ENCODE results near the gene GAPVD1. TPM values are rescaled to one million over a fixed set of nuclear protein-coding genes. Genes with fewer than 3 reads are reported as not detected.

The GAPVD1 gene
- total RNA-seq, 1 donor from 2014 or later, result 54.8 TPM

GRCh38 chr9:125338929-125339328, 77.3 kb downstream of the GAPVD1 start:
- Histone ChIP-seq H3K36me3 (peaks cover 0 to 49% of the 10 kb centered on the region in 2 donors), H3K27me3 (no peaks in the 10 kb centered on the region), H3K9me3 (no peaks in the 10 kb centered on the region), H3K4me3 (no peak overlapping the region), H3K27ac (no peak overlapping the region), H3K4me1 (peaks cover 9% of the 10 kb centered on the region)
- no peak for TF ChIP-seq POLR2A (IDR thresholded peaks at IDR 0.05)
- no peak for TF ChIP-seq POLR2AphosphoS5 (IDR thresholded peaks at IDR 0.05; ENCODE audit: insufficient read depth in 1 of 2, low read depth in 1 of 2)
- no peak for TF ChIP-seq CTCF (IDR thresholded peaks at IDR 0.05)
- intact Hi-C loops (cut with DNase I), result no loop called here
- DNase-seq (ENCODE audit: extremely low spot score in 2 of 2), result no peak

- no peak overlapping the region for H3K27ac ChIP-seq
- intact Hi-C loops (cut with DNase I), result no loop called here
- H3K4me3 ChIP-seq, result no peak overlapping the region
- TF ChIP-seq CTCF (IDR thresholded peaks at IDR 0.05) (no peak), POLR2AphosphoS5 (IDR thresholded peaks at IDR 0.05; ENCODE audit: insufficient read depth in 1 of 2, low read depth in 1 of 2) (no peak), POLR2A (IDR thresholded peaks at IDR 0.05) (no peak)
- H3K36me3 ChIP-seq, result peaks cover 0 to 39% of the 10 kb centered on the region in 2 donors
- no peaks in the 10 kb centered on the region for H3K9me3 ChIP-seq
- H3K4me1 ChIP-seq, result peaks cover 11% of the 10 kb centered on the region
- no peak for DNase-seq (ENCODE audit: extremely low spot score in 2 of 2)
- H3K27me3 ChIP-seq, result no peaks in the 10 kb centered on the region
Observed at GRCh38 chr9:125341566-125341965, 79.9 kb downstream of the GAPVD1 start.

GRCh38 chr9:125343518-125344275, 82.1 kb downstream of the GAPVD1 start:
- Histone ChIP-seq H3K36me3 (peaks cover 0 to 30% of the 10 kb centered on the region in 2 donors), H3K27ac (no peak overlapping the region), H3K4me3 (no peak overlapping the region), H3K9me3 (no peaks in the 10 kb centered on the region), H3K4me1 (peaks cover 11% of the 10 kb centered on the region), H3K27me3 (no peaks in the 10 kb centered on the region)
- TF ChIP-seq POLR2A (IDR thresholded peaks at IDR 0.05), result no peak
- peak in 1 of 2 donors; percentile 60 for TF ChIP-seq POLR2AphosphoS5 (IDR thresholded peaks at IDR 0.05; ENCODE audit: insufficient read depth in 1 of 2, low read depth in 1 of 2)
- no peak for DNase-seq (ENCODE audit: extremely low spot score in 2 of 2)
- intact Hi-C loops (cut with DNase I), result no loop called here

GRCh38 chr9:125346080-125346732, 84.6 kb downstream of the GAPVD1 start:
- TF ChIP-seq POLR2AphosphoS5 (IDR thresholded peaks at IDR 0.05; ENCODE audit: insufficient read depth in 1 of 2, low read depth in 1 of 2) (no peak), CTCF (IDR thresholded peaks at IDR 0.05) (no peak), POLR2A (IDR thresholded peaks at IDR 0.05) (no peak)
- no peaks in the 10 kb centered on the region for H3K9me3 ChIP-seq

GRCh38 chr9:125355601-125356000, 94.0 kb downstream of the GAPVD1 start:
- no peak for DNase-seq (ENCODE audit: extremely low spot score in 2 of 2)
- Histone ChIP-seq H3K4me1 (no peaks in the 10 kb centered on the region), H3K27ac (no peak overlapping the region), H3K36me3 (peaks cover 0 to 96% of the 10 kb centered on the region in 2 donors), H3K27me3 (no peaks in the 10 kb centered on the region), H3K9me3 (no peaks in the 10 kb centered on the region), H3K4me3 (no peak overlapping the region)
- TF ChIP-seq POLR2A (IDR thresholded peaks at IDR 0.05) (no peak), CTCF (IDR thresholded peaks at IDR 0.05) (no peak), POLR2AphosphoS5 (IDR thresholded peaks at IDR 0.05; ENCODE audit: insufficient read depth in 1 of 2, low read depth in 1 of 2) (no peak)
- intact Hi-C loops (cut with DNase I), result no loop called here

More at GRCh38 chr9:125346080-125346732, 84.6 kb downstream of the GAPVD1 start:
- no peak overlapping the region for H3K4me3 ChIP-seq
- H3K36me3 ChIP-seq, result peaks cover 0 to 45% of the 10 kb centered on the region in 2 donors
- no peaks in the 10 kb centered on the region for H3K27me3 ChIP-seq
- intact Hi-C loops (cut with DNase I), result no loop called here
- no peak overlapping the region for H3K27ac ChIP-seq
- no peak for DNase-seq (ENCODE audit: extremely low spot score in 2 of 2)
- H3K4me1 ChIP-seq, result peaks cover 11% of the 10 kb centered on the region
